NCI-H2107 treated with DMSO at 0.1 percent for 48 hours (cell line): ENCODE results near the gene S100P.
"Not testable (repeated sequence)": the region's sequence is repeated elsewhere in the genome, so short reads cannot be mapped to it uniquely, and the experiment has no call there.

Experiments used
- DNase-seq: peaks from one replicate; lab custom pipeline; 2025; ENCODE audit not compliant: unreplicated experiment; lab: John Stamatoyannopoulos, UW

S100P gene

DNA sequence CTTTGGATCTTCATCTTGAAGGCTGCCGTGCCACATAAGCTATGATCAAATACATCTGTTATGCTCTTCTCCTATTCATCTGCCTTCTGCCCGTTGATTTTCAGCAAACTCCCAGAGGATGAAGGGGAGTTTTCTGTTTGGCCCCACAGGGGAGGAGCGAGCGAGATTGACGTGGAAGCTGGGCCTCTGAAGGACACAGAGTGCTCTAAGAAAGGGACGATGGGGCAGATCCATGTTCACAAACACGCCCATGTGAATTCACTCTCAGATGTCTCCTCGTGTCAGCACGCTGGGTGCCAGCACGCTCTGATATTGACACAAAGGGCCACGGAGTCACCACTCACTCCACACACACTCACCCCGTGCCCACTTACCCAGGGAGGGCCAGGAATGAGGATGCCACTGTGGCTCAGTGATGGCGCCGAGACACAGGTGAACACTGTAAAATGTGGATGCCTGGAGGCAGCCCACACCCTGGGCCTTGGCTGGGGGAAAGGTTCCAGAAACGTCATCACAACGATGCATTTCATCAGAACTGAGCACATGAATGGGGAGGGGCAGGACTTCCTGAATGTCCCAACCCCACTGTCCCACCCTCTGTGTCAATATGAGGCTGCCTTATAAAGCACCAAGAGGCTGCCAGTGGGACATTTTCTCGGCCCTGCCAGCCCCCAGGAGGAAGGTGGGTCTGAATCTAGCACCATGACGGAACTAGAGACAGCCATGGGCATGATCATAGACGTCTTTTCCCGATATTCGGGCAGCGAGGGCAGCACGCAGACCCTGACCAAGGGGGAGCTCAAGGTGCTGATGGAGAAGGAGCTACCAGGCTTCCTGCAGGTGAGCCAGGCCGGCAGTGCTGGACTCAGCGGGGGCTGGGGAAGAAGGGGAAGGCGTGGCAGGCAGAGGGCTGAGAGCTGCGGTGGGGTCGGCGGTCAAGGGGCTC is at the start of gene S100P:
S100P (plus strand) TSS at position 648 of the 946 bp plus-strand sequence; CDS start at position 703, 55 bp downstream.
- DNase-seq = no peak

- DNase-seq = no peak
Observed at GRCh38 chr4:6644792-6645530, 48.7 kb upstream of the S100P start.

DNA sequence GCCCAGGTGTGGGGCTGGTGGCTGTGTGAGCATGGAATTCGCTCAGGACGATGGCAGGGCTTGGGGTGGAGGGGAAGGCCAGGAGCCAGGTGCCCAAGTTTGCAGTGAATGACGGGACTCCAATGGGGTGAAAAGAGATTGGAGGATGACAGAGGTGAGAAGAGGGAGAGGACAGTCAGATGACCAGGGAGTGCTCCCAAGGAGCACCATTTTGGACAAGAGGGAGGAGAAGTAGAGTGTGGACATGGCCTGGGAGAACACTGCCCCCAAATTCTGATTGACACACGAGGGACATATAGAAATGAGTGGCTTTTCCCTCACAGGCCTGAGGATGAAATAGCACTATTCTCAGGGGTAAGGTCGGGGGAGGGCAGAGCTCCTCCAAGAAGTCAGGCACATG is 46.5 kb upstream of the S100P start:
- DNase-seq = no peak

DNA sequence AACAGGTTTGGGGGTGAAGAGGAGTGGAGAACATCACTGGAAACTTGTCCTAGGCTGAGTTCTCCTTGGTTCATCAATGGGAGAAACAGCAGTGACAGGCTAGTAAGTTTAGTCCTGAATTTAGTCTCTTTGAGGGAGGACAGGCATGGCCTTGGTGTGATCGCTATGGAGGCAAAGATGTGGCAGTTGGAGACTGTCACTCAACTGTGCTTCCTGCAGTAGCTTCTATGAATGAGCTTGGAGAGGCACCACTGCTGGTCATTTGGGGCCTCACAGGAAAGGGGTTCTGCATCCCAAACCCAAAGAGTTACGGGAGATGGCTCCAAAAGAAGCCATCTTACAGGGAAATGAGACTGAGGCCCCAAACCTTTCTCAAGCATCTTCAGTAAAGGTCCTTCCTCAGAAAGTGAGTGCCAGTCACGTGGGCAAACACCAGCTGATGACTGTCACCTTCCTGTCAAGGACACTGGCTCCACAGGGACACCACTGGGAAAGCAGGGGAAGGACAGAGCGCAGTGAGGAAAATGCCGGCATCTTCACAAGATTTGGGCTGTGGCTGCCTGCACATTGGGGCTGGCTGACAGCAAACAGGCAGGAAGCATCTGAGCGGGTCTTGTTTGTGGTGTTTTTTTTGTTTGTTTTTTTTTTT is 46.0 kb upstream of the S100P start:
- DNase-seq = no peak

DNA sequence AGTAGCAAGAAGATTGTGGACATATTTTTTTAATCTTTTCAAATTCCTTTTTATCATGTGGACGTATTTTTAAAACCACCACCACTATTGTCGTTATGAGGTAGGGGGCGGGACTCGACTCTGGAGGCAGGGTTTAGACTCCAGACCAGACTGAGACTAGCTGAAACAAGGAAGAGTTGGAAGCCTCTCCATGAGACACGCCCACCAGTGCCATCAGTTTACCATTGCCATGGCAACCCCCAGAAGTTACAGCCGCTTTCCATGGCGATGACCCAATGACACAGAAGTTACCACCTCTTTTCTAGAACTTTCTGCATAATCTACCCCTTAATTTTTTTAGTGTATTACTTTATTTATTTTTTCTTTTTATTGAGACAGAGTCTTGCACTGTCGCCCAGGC is 44.5 kb upstream of the S100P start:
- no peak for DNase-seq

DNA sequence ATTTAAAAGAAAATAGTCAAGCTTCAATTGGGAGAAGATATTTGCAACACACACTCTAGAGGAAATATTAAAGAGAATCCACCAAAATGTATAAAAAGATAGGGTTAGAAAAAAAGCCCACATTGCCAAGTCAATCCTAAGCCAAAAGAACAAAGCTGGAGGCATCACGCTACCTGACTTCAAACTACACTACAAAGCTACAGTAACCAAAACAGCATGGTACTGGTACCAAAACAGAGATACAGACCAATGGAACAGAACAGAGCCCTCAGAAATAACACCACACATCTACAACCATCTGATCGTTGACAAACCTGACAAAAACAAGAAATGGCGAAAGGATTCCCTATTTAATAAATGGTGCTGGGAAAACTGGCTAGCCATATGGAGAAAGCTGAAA is 39.5 kb upstream of the S100P start:
- not testable (repeated sequence) for DNase-seq

DNA sequence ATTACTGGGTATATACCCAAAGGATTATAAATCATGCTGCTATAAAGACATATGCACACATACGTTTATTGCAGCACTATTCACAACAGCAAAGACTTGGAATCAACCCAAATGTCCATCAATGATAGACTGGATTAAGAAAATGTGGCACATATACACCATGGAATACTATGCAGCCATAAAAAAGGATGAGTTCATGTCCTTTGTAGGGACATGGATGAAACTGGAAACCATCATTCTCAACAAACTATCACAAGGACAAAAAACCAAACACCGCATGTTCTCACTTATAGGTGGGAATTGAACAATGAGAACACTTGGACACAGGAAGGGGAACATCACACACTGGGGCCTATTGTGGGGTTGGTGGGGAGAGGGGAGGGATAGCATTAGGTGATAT is 38.4 kb upstream of the S100P start:
- DNase-seq = not testable (repeated sequence)

- no peak for DNase-seq
Observed at GRCh38 chr4:6655924-6656323, 37.8 kb upstream of the S100P start.

DNA sequence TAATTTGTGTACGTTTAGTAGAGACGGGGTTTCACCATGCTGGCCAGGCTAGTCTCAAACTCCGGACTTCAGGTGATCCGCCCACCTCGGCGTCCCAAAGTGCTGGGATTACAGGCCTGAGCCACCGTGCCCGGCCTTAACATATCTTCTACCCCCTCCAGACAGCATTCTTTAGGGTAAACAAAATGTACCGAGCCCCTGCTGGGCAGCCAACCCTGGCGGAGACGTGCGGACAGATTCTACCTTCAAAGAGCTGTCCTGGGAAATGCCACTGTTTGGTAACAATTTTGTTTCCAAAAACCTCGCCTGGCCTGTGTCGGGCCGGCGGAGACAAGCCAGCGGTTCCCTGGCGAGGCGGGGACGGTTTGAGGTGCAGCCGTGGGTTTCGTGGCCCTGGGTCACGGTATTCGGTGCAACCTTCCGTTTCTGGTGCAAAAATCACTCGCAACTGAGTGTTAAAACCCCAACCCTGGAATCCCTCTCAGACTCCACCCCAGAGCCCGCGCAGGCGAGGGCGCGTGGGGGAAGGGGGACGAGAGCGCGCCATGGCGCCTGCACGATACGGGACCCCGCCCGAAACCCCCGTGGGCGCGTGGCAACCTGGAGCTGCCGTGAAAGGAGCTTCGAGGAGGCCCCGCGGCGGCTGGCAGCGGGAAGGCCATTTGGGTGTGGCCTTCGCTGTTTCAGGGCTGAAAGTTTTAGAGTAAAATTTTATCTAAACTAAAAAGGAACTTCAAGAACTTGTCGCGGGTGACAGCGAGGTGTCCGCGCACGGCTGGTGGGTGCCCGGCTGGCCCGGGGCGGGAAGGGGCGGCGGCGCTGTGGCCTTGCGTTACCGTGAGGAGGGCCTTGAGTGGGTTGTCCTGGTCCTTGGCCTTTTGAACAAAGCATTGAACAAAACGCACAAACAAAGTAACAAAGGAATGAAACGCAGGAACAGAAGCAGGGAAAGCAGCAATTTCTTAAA is 36.2 kb upstream of the S100P start:
- DNase-seq = no peak

DNA sequence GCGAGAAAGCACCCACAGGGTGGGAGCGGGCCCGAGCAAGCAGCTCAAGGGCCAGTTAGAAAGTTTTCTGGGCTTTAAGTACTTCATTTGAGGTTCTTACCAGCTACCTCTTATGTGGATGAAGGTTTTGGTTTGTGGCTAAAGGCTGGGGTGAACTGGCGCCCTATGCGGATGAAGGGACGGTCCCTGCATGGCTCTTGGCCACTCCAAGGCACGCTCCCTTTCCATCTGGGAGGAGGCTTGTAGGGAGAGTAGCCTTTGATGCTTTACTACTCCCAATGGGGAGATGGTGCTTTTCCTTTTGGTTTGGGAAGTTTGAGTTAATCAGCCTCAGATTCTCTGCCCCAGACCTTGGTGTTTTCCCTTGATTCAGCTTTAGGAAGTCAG is 35.5 kb upstream of the S100P start:
- DNase-seq = no peak

DNA sequence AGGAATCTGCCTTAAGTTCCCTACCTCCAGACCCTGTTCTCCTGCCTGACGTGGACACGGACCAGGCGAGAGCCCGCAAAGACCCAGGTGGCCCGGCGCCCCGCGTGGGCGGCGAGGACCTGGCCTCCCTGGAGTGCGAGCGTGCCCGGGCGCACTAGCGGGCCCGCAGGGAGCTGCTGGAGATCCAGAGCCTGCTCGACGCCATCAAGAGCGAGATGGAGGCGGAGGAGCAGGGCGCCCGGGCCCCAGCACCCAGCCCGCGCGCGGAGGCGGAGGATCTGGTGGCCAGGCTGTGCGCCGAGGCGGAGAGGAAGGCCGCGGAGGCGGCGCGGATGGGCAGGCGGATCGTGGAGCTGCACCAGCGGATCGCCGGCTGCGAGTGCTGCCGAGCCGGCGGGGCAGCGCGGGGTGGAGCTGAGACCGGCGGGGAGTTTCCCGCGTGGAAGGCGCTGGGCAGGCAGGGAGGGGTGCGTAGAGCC is 35.0 kb upstream of the S100P start:
- DNase-seq = no peak

GRCh38 chr4:6659897-6660296 is 33.8 kb upstream of the S100P start:
- DNase-seq = no peak

- no peak for DNase-seq
Observed at GRCh38 chr4:6660430-6660829, 33.2 kb upstream of the S100P start.

GRCh38 chr4:6662591-6662990 is 31.1 kb upstream of the S100P start:
- DNase-seq = no peak

DNA sequence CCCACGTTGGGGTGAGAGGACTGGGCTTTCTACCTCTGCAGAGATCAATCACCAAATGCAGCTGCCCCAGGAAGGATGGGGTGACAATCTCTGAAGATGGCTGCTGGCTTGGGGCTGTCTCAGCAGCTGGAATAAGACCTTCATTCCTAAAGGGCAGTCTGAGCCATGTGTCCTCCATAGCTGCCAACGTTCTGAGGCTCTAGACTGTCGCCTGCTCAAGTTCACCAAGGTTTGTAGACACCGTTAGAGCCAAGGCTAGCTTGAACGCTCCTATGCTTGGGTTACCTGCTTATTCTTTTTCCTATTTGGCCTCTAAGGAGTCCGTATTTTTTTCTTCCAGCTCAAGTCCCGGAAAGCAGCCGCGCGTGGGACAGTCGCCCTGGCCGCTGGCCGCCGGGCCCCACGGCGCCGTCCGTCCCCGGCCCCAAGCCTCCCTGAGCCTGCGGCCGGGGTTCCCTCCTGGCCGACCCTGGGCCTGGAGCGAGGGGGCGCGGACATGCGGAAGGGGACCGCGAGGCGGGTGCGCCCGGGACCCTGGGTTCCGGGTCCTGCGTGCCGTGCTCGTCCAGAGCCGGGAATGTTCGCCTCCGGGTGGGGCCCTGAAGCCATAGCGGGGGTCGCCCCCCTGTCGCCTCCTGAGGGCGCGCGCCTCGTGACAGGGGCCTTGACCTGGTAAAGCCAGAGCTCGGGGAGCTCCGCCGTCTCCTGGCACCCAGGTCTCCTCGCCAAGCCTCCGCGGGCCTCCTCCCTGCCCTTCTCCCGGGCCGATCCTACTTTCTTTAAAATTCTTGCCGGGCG is 29.9 kb upstream of the S100P start:
- no peak for DNase-seq

DNA sequence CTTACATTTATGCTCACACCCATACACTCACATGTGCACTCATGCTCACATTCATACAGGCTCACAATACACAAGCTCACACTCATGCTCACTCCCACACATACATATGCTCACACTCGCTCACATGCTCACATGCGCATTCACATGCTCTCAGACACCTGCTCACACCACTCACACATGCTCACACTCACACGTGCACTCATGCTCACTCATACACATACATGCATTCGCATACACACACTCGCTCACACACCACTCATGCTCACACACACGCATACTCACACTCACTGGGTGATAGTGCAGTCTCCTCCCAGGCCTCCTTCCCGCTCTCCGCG is 28.4 kb upstream of the S100P start:
- no peak for DNase-seq

DNA sequence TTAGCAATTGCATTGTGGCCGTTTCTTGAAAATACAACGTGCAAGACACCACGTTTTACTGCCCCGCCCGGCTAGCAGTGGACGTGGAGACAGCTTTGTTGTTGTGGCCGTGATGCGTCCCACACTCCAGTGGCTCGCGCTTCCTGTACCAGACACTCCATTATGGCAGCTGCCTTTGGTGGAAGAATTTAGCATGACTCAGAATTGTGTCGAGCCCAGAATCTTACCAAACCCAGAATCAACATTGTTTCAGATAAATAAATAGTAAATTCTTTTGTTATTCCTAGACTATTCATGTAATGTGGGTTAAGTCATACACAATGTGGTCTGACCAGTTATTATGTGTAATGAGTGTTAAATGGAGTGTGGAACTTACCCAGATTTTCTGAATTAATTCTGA is 25.3 kb upstream of the S100P start:
- no peak for DNase-seq

DNA sequence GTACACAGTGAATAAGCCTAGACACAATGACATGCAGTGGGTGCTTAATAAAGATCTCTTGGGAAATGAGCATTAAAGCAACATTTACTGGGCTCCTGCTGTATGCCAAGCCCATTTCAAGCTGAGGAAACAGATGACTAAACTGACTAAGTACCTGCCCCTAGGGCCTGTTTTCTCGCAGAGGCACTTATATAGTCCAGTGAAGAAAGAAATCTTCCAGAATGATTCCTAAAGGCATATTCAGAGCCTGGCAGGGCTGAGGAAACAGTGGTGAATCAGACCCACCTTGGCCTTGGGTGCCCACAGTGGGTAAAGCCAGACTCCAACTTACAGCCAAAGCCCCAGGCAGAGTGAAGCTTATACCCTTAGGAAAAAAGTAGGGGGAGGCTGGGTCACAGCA is 22.0 kb upstream of the S100P start:
- DNase-seq = no peak

DNA sequence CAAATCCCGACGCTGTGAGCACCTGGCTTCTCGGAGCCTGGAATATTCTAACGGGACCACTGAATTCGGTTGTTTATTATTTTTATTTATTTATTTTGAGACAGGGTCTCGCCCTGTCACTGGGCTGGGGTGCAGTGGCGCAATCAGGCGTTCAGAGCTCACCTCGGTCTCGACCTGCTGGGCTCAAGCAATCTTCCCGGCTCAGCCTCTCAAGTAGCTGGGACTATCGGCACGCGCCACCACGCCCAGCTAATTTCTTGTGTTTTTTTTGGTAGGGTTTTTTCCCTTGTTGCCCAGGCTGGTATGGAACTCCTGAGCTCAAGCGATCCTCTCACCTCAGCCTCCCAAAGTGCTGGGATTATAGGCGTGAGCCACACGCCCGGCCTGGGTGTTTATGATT is 21.5 kb upstream of the S100P start:
- DNase-seq = no peak
